Kidney glomerular epithelial cell (primary cell): ENCODE measurements around the gene RGS3.

Experiments
- DNase-seq: peaks from one replicate; lab custom pipeline; 2025; lab: John Stamatoyannopoulos, UW

Gene RGS3

GRCh38 chr9:113602126-113603047 is 138.9 kb downstream of the RGS3 start:
- DNase-seq: no peak

GRCh38 chr9:113603048-113603375 is 139.5 kb downstream of the RGS3 start:
- DNase-seq: no peak

DNA sequence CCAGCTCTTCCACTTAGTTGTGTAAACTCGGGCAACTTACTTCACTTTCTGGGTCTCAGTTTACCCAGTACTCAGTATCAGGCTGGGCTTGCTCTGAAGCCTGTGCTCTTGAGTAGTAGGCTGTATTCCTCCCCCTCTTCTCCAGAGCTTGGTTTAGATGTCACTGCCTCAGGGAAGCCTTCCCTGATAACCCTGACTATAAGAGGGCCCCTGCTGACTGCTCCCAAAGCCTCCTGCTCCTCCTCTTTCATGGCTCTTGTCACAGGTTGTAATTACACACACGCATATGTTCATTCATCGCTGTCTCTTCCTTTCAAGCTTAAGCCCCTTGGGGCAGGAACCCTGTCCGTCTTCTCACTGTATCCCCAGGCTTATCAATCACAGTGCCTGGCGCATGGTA is 140.2 kb downstream of the RGS3 start:
- DNase-seq: no peak

- DNase-seq: no peak
Observed at GRCh38 chr9:113604393-113604792, 140.9 kb downstream of the RGS3 start.

- no peak for DNase-seq
Observed at GRCh38 chr9:113606510-113606909, 143.0 kb downstream of the RGS3 start.

DNA sequence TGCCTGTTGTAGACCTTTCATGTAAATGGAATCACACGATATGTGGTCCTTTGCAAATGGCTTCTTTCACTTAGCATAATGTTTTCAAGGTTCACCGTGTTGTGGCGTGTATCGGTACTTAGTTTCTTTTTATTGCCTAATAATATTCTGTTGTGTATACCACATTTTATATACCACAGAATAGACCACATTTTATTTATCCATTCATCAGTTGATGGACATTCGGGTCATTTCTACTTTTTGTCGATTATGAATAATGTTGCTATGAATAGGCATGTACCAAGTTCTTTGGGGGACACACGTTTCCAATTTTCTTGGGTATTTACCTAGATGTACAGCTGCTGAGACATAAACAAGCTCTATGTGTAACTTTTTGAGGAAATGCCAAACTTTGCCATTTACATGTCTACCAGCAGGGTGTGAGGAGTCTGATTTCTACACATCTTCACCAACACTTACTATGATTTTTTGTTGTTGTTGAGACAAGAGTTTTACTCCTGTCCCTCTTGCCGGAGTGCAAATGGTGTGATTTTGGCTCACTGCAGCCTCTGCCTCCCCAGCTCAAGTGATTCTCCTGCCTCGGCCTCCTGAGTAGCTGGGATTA is 144.7 kb downstream of the RGS3 start:
- no peak for DNase-seq

DNA sequence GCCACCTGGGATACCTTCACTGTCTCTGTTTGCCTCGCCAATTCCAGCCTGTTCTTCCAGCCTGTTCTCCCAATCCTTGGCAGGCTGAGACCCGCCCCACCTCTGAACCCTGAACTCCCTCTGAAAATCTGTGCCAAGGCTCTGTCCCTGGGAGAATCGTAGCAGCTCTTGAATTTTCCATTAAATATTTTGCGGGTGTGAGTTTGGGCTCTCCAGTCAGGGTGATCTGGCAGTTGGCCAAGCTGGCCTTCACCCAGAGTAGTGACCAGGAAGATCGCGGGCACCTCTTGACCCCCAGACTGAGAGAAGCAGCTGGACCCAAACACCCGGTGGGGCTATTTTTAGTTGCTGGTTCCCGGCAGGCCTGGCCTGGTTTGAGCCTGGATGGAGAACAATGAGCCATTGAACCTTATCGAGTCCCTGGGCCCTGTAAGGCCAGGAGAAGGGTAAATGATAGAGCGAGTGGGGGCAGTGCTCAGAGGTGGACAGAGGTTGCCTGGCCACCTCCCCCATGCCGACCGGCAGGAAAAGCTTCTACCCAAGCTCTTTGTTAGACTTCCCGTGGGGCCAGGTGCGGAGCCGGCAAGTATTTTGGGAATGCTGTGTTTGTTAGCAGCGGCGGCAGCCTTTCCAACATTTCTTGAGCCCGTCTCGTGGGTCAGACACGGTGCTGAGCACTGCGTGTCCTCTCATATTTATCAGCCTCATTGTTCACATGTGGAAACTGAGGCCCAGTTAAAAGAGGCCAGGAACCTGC is 146.2 kb downstream of the RGS3 start:
- no peak for DNase-seq

DNA sequence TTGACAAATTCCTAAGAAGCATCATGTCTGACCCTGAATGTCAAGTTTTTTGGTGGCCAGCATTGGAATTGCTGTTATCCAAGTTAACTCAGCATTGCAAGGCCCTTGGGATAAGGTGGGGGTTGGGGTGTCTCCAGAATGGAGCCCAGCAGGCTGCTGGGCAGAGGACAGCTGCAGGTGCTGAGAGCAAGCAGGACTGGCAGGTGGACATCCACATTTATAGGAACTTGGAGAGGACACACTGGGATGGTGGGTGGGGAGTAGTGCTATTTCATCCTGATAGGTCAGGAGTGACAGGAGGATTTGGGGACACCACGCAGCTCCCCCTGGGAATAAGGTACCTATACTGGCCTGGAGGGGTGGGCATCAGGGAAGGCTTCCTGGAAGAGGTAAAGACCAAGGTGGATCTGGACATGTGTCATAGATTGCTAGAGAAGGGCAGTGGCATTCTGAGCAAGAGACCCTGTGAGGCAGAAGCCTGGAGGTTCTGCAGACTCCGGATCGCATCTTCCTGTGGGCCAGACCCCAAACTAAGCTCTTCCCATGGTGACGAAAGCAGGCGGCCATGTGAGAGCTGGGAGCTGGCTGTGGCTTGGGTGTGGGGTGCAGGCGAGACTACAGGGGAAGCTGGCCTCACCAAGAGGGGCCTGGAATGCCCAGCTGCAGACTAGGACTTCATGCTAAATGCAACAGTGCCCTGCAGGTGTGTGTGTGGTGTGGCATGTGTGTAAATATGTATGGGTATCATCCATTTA is 148.1 kb downstream of the RGS3 start:
- DNase-seq: no peak

DNA sequence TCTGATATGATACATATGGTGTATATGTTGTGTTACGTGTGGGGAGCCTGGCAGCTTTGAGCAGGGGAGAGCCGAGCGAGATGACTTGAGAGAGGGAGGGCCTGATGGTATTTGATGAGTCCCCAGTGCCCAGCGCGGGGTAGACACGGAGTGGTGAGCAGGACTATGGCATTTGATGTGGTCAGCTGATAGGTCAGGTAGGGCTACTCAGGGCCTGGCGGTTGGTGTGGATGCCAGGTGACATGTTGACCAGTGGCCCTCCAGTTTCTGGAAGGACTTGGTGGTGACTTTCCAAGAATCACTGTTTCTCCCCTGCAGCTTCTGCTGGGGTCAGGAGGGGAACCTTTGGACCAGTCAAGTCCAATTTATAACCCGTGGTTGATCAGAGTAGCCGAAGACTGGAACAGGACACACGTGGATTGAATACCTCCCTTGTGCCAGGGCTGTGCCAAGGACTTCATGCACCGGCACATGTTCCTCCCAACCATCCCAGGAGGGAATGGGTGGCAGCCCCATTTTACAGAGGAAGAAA is 148.8 kb downstream of the RGS3 start:
- DNase-seq: no peak

- DNase-seq: no peak
Observed at GRCh38 chr9:113612828-113613227, 149.3 kb downstream of the RGS3 start.

GRCh38 chr9:113613815-113614413 is 150.4 kb downstream of the RGS3 start:
- DNase-seq: no peak

- no peak for DNase-seq
Observed at GRCh38 chr9:113614843-113615648, 151.5 kb downstream of the RGS3 start.

DNA sequence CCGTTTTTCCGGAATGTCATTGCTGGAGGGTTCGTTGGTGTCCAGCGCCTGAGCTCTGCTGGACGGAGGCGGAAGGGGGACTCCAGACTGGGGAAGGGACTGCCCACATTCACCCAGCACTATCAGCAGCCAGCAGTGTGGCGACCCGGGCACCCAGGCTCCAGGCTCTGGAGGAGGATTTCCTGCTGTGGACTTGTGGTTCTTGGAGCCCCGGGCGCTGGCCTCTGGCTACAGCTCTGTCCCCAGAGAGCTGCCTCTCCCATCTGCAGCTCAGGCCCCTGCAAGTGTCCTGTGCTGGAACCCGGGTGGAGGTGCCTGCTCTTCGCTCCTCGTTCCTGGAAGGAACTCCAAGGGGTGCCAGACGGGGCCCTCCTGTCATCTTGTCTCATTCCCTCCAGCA is 152.6 kb downstream of the RGS3 start:
- no peak for DNase-seq

DNA sequence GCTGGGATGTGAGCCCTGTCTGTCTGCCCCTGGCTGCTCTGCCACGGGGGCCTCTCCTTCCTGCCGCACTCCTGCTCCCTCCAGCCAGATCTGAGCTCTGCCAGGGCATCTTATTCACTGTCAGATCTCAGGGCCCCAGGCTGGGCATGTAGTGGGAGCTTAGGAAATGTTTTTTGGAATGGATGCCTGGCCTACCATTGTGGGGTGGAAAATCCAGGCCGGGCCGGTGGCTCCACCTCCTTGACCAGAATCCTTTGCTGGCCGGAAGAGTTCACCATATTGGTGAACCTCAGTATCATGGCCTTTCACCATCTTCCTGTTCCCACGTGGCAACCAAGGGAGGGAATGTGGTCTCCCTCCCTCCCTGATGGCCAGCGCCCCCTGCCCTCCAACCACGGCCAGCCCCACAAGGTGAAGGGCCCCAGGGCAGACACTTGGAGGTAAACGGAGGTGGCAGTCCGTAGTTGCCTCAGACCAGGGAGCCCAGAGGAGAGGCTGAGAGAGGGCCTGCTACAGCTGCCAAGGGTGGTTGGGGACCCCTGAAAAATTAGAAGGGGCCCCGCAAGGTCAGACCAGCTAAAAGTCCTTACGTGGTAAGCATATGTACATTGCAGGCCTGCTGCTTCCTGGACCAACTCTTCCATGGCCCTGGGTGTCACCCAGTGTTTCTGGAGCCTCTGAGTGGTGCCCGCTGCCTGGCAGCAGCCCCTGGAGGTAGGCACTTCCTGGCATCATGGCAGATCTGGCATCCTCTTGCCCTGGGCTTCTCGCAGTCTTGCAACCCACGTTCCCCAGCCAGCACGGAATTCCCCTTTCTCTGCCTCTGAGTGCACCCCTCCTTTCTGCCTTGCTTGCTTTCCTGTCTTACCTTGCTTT is 153.3 kb downstream of the RGS3 start:
- DNase-seq: no peak

- no peak for DNase-seq
Observed at GRCh38 chr9:113617550-113617949, 154.0 kb downstream of the RGS3 start.

GRCh38 chr9:113618836-113619490 is 155.4 kb downstream of the RGS3 start:
- DNase-seq: no peak

DNA sequence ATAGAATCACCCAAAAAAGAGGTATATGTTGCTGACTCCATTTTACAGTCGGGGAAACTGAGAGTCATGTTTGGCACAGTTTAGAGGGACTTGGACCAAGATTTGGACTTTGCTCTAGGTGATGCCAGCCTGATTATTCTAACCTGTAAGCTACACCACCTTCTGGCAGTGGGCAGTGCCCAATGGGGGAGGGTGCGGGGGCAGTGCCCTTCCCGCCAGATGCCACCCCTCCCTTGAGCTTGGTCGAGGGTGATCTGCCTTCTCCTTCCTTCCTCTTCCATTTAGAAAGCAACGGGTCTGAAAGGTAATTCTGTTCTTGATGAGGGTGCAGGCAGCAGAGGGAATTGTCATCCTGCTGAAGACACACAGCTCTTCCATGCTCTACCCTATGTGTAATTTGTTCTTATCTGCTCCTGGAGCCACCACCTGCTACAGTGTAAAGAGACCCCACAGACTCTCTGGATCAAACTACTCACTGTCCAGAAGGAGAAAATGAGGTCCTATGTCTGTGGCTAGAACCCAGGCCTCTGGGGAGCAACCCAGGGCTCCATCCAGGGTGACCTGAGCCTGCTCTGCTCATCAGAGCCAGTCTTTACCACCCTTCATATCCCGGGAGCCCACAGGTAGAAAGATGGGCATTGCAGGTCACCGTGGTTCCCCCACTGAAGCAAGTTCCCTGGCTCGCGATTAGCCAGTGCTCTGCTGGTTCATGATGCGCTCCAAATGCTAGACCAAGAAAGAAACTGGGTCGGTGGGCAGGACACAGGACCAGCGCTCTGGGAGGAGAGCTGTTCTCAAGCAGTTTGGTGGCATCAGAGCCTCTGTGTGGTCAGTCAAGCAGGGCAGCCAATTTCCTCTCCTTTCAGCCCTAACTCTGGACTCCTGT is 156.2 kb downstream of the RGS3 start:
- peak; percentile 24 for DNase-seq
